ENCODE results near the gene SNX27.
"Not testable (repeated sequence)": the region's sequence is repeated elsewhere in the genome, so short reads cannot be mapped to it uniquely, and the experiment has no call there.

SNX27 gene

DNA sequence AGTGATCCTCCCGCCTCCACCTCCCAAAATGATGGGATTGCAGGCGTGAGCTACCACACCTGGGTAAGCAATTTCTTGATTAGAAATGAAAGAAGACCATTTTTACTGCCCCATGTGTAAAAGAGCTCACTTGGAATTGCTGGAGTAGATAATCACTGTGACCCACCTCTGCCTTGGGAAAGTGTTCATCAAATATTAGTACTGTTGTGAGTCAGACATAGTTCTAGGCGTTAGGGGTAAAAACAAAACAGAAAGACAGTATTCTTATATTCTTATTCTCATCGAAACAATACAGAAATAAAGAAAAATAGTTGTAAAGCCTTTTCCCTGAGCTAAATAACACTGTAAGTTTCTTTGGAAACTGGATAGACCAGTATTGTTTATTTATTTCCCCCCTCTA, 68.5 kb downstream of the SNX27 start:
- 0% methylated on average over 1 of the region's 4 CpGs for WGBS (ENCODE audit: insufficient coverage)
- H3K9me3 ChIP-seq (ENCODE audit: control extremely low read depth in 1 of 5, control insufficient read depth in 4 of 5, insufficient read depth in 2 of 5, low read depth in 1 of 5, low read length in 4 of 5), result no peaks in the 10 kb centered on the region
- H3K27me3 ChIP-seq (replicated peaks in 2 of 5; ENCODE audit: control insufficient read depth in 4 of 5, insufficient read depth in 5 of 5, low read length in 4 of 5), result no peaks in the 10 kb centered on the region
- POLR2A ChIA-PET, result no interaction called here
- H3K36me3 ChIP-seq (ENCODE audit: control insufficient read depth in 4 of 4, insufficient read depth in 4 of 4, low read length in 3 of 4), result peaks cover 0 to 19% (median 4%) of the 10 kb centered on the region in 4 experiments
- DNase-seq, result no peak
- CTCF ChIA-PET, result interaction anchor here (0.8 kb wide), 2 partner anchors 54 to 86 kb away, joined by 3 read pairs; no protein-coding TSS in a partner anchor
- H3K27ac ChIP-seq (ENCODE audit: insufficient read depth in 1 of 2, low read depth in 1 of 2, low read length in 2 of 2, poor library complexity in 1 of 2, severe bottlenecking in 2 of 2), result no peak overlapping the region
- H3K4me1 ChIP-seq (ENCODE audit: control extremely low read depth in 1 of 4, control insufficient read depth in 4 of 4, insufficient read depth in 4 of 4, low read length in 3 of 4), result peaks cover 0 to 3% (median 0%) of the 10 kb centered on the region in 4 experiments
- no peak overlapping the region for H3K4me3 ChIP-seq (ENCODE audit: control insufficient read depth in 1 of 7, extremely low read depth in 1 of 7, insufficient read depth in 4 of 7, low read depth in 2 of 7, low read length in 6 of 7)

GRCh38 chr1:151680826-151681225, 69.0 kb downstream of the SNX27 start:
- no peak overlapping the region for H3K27ac ChIP-seq (ENCODE audit: insufficient read depth in 1 of 2, low read depth in 1 of 2, low read length in 2 of 2, poor library complexity in 1 of 2, severe bottlenecking in 2 of 2)
- H3K27me3 ChIP-seq (replicated peaks in 2 of 5; ENCODE audit: control insufficient read depth in 4 of 5, insufficient read depth in 5 of 5, low read length in 4 of 5), result no peaks in the 10 kb centered on the region
- WGBS (ENCODE audit: insufficient coverage), result 83% methylated on average over 2 of the region's 3 CpGs
- peaks cover 3 to 23% (median 5%) of the 10 kb centered on the region in 4 experiments for H3K36me3 ChIP-seq (ENCODE audit: control insufficient read depth in 4 of 4, insufficient read depth in 4 of 4, low read length in 3 of 4)
- CTCF ChIA-PET, result interaction anchor here (0.8 kb wide), 2 partner anchors 53 to 86 kb away, joined by 3 read pairs; no protein-coding TSS in a partner anchor
- H3K4me3 ChIP-seq (ENCODE audit: control insufficient read depth in 1 of 7, extremely low read depth in 1 of 7, insufficient read depth in 4 of 7, low read depth in 2 of 7, low read length in 6 of 7), result no peak overlapping the region
- DNase-seq, result no peak
- H3K9me3 ChIP-seq (ENCODE audit: control extremely low read depth in 1 of 5, control insufficient read depth in 4 of 5, insufficient read depth in 2 of 5, low read depth in 1 of 5, low read length in 4 of 5), result no peaks in the 10 kb centered on the region
- POLR2A ChIA-PET, result no interaction called here
- peaks cover 0 to 3% (median 0%) of the 10 kb centered on the region in 4 experiments for H3K4me1 ChIP-seq (ENCODE audit: control extremely low read depth in 1 of 4, control insufficient read depth in 4 of 4, insufficient read depth in 4 of 4, low read length in 3 of 4)

GRCh38 chr1:151681923-151682322, 70.1 kb downstream of the SNX27 start:
- no CpG with 5 or more reads among the region's 2 CpGs for WGBS (ENCODE audit: insufficient coverage)
- POLR2A ChIA-PET, result no interaction called here
- CTCF ChIA-PET, result no interaction called here
- no peaks in the 10 kb centered on the region for H3K9me3 ChIP-seq (ENCODE audit: control extremely low read depth in 1 of 5, control insufficient read depth in 4 of 5, insufficient read depth in 2 of 5, low read depth in 1 of 5, low read length in 4 of 5)
- H3K4me3 ChIP-seq (ENCODE audit: control insufficient read depth in 1 of 7, extremely low read depth in 1 of 7, insufficient read depth in 4 of 7, low read depth in 2 of 7, low read length in 6 of 7), result no peak overlapping the region
- peaks cover 3 to 24% (median 8%) of the 10 kb centered on the region in 4 experiments for H3K36me3 ChIP-seq (ENCODE audit: control insufficient read depth in 4 of 4, insufficient read depth in 4 of 4, low read length in 3 of 4)
- DNase-seq, result no peak
- peaks cover 0 to 3% (median 0%) of the 10 kb centered on the region in 4 experiments for H3K4me1 ChIP-seq (ENCODE audit: control extremely low read depth in 1 of 4, control insufficient read depth in 4 of 4, insufficient read depth in 4 of 4, low read length in 3 of 4)
- no peak overlapping the region for H3K27ac ChIP-seq (ENCODE audit: insufficient read depth in 1 of 2, low read depth in 1 of 2, low read length in 2 of 2, poor library complexity in 1 of 2, severe bottlenecking in 2 of 2)
- no peaks in the 10 kb centered on the region for H3K27me3 ChIP-seq (replicated peaks in 2 of 5; ENCODE audit: control insufficient read depth in 4 of 5, insufficient read depth in 5 of 5, low read length in 4 of 5)

GRCh38 chr1:151682901-151683300, 71.1 kb downstream of the SNX27 start:
- H3K27me3 ChIP-seq (replicated peaks in 2 of 5; ENCODE audit: control insufficient read depth in 4 of 5, insufficient read depth in 5 of 5, low read length in 4 of 5); H3K9me3 ChIP-seq (ENCODE audit: control extremely low read depth in 1 of 5, control insufficient read depth in 4 of 5, insufficient read depth in 2 of 5, low read depth in 1 of 5, low read length in 4 of 5); DNase-seq; H3K27ac ChIP-seq (ENCODE audit: insufficient read depth in 1 of 2, low read depth in 1 of 2, low read length in 2 of 2, poor library complexity in 1 of 2, severe bottlenecking in 2 of 2); H3K4me1 ChIP-seq (ENCODE audit: control extremely low read depth in 1 of 4, control insufficient read depth in 4 of 4, insufficient read depth in 4 of 4, low read length in 3 of 4); POLR2A ChIA-PET; H3K4me3 ChIP-seq (ENCODE audit: control insufficient read depth in 1 of 7, extremely low read depth in 1 of 7, insufficient read depth in 4 of 7, low read depth in 2 of 7, low read length in 6 of 7); CTCF ChIA-PET: not testable (repeated sequence)
- 100% methylated on average over 3 of the region's 7 CpGs for WGBS (ENCODE audit: insufficient coverage)
- peaks cover 4 to 28% (median 8%) of the 10 kb centered on the region in 4 experiments for H3K36me3 ChIP-seq (ENCODE audit: control insufficient read depth in 4 of 4, insufficient read depth in 4 of 4, low read length in 3 of 4)

- H3K27me3 ChIP-seq (replicated peaks in 2 of 5; ENCODE audit: control insufficient read depth in 4 of 5, insufficient read depth in 5 of 5, low read length in 4 of 5), result no peaks in the 10 kb centered on the region
- no peak for DNase-seq
- peaks cover 0 to 3% (median 0%) of the 10 kb centered on the region in 4 experiments for H3K4me1 ChIP-seq (ENCODE audit: control extremely low read depth in 1 of 4, control insufficient read depth in 4 of 4, insufficient read depth in 4 of 4, low read length in 3 of 4)
- POLR2A ChIA-PET, result interaction anchor here (0.6 kb wide), 1 partner anchor 18 kb away, joined by 5 read pairs; no protein-coding TSS in a partner anchor
- no CpG with 5 or more reads among the region's 2 CpGs for WGBS (ENCODE audit: insufficient coverage)
- no peak overlapping the region for H3K27ac ChIP-seq (ENCODE audit: insufficient read depth in 1 of 2, low read depth in 1 of 2, low read length in 2 of 2, poor library complexity in 1 of 2, severe bottlenecking in 2 of 2)
- peaks cover 4 to 28% (median 7%) of the 10 kb centered on the region in 4 experiments for H3K36me3 ChIP-seq (ENCODE audit: control insufficient read depth in 4 of 4, insufficient read depth in 4 of 4, low read length in 3 of 4)
- no peak overlapping the region for H3K4me3 ChIP-seq (ENCODE audit: control insufficient read depth in 1 of 7, extremely low read depth in 1 of 7, insufficient read depth in 4 of 7, low read depth in 2 of 7, low read length in 6 of 7)
- H3K9me3 ChIP-seq (ENCODE audit: control extremely low read depth in 1 of 5, control insufficient read depth in 4 of 5, insufficient read depth in 2 of 5, low read depth in 1 of 5, low read length in 4 of 5), result no peaks in the 10 kb centered on the region
- CTCF ChIA-PET, result interaction anchor here (0.8 to 1.2 kb wide), 3 partner anchors 56 to 152 kb away, joined by 4 to 5 read pairs (median 4); no protein-coding TSS in a partner anchor
These were observed 72.3 kb downstream of the SNX27 start for GRCh38 chr1:151684128-151684527.

DNA sequence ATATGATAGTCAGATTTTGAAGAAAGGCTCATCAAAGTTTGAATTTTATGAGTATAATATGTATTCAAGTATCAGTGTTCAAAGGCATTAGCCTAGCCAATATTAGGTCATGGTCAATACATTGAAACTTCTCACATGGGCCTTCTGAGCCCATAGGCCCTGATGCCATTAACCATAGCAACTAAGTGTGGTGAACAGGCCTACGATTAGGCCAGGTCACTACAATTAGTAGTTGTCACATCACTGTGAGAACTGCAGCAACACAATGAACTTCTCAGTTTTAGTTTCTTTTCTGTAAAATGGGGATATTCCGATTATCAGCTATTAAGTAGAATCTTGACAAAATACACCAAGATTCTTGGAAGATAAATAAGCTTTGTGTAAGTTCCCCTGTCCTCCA, 74.7 kb downstream of the SNX27 start:
- H3K36me3 ChIP-seq (ENCODE audit: control insufficient read depth in 4 of 4, insufficient read depth in 4 of 4, low read length in 3 of 4), result peaks cover 3 to 27% (median 6%) of the 10 kb centered on the region in 4 experiments
- CTCF ChIA-PET, result no interaction called here

DNA sequence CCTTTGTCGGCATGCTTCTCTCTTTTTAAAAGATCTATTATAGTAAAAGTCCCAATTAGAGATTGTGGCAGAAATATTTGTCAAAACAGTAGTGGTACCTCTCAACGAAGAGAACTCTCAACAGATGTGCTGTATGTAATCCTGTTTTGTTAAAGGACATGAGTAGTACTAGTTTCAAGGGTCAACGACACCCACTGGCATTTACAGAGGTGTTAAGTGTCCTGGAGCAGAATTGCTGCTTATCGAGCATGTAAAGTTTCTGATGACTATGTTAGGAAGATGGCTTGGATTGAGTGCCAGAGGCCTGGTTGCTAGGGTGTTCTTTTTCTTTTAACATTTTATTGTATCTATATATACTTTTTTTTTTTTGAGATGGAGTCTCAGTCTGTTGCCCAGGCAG, 77.6 kb downstream of the SNX27 start:
- Histone ChIP-seq H3K9me3 (ENCODE audit: control extremely low read depth in 1 of 5, control insufficient read depth in 4 of 5, insufficient read depth in 2 of 5, low read depth in 1 of 5, low read length in 4 of 5) (no peaks in the 10 kb centered on the region), H3K27me3 (replicated peaks in 2 of 5; ENCODE audit: control insufficient read depth in 4 of 5, insufficient read depth in 5 of 5, low read length in 4 of 5) (no peaks in the 10 kb centered on the region), H3K4me1 (ENCODE audit: control extremely low read depth in 1 of 4, control insufficient read depth in 4 of 4, insufficient read depth in 4 of 4, low read length in 3 of 4) (peaks cover 0 to 10% (median 8%) of the 10 kb centered on the region in 4 experiments), H3K27ac (ENCODE audit: insufficient read depth in 1 of 2, low read depth in 1 of 2, low read length in 2 of 2, poor library complexity in 1 of 2, severe bottlenecking in 2 of 2) (no peak overlapping the region), H3K36me3 (ENCODE audit: control insufficient read depth in 4 of 4, insufficient read depth in 4 of 4, low read length in 3 of 4) (peaks cover 12 to 32% (median 20%) of the 10 kb centered on the region in 4 experiments), H3K4me3 (ENCODE audit: control insufficient read depth in 1 of 7, extremely low read depth in 1 of 7, insufficient read depth in 4 of 7, low read depth in 2 of 7, low read length in 6 of 7) (no peak overlapping the region)
- POLR2A ChIA-PET, result no interaction called here
- 100% methylated on average over 1 of the region's 4 CpGs for WGBS (ENCODE audit: insufficient coverage)
- no peak for DNase-seq
- CTCF ChIA-PET, result no interaction called here

More for the DNA sequence above, 74.7 kb downstream of the SNX27 start:
- Histone ChIP-seq H3K4me3 (ENCODE audit: control insufficient read depth in 1 of 7, extremely low read depth in 1 of 7, insufficient read depth in 4 of 7, low read depth in 2 of 7, low read length in 6 of 7) (no peak overlapping the region), H3K4me1 (ENCODE audit: control extremely low read depth in 1 of 4, control insufficient read depth in 4 of 4, insufficient read depth in 4 of 4, low read length in 3 of 4) (no peaks in the 10 kb centered on the region), H3K27ac (ENCODE audit: insufficient read depth in 1 of 2, low read depth in 1 of 2, low read length in 2 of 2, poor library complexity in 1 of 2, severe bottlenecking in 2 of 2) (no peak overlapping the region), H3K9me3 (ENCODE audit: control extremely low read depth in 1 of 5, control insufficient read depth in 4 of 5, insufficient read depth in 2 of 5, low read depth in 1 of 5, low read length in 4 of 5) (no peaks in the 10 kb centered on the region), H3K27me3 (replicated peaks in 2 of 5; ENCODE audit: control insufficient read depth in 4 of 5, insufficient read depth in 5 of 5, low read length in 4 of 5) (no peaks in the 10 kb centered on the region)
- POLR2A ChIA-PET, result interaction anchor here (0.6 kb wide), 1 partner anchor 228 kb away, joined by 4 read pairs; no protein-coding TSS in a partner anchor
- no peak for DNase-seq
- WGBS (ENCODE audit: insufficient coverage), result no CpG with 5 or more reads among the region's 2 CpGs

Data from common myeloid progenitor, CD34-positive (primary cell).